Smooth muscle cell (in vitro differentiated cells): ENCODE measurements around the gene SOX4. TPM values are rescaled to one million over a fixed set of nuclear protein-coding genes. Genes with fewer than 3 reads are reported as not detected.

Experiments
- DNase-seq: peaks from one replicate; lab custom pipeline; 2025; ENCODE audit not compliant: unreplicated experiment; lab: John Stamatoyannopoulos, UW
- H2AFZ ChIP-seq: fragments of 200-600 bp; sonication (generic); 2 replicates; pipeline ENCODE4 v1.6.0; 2016; ENCODE audit warnings: antibody characterized with exemption, low read depth, mild to moderate bottlenecking
- H3F3A ChIP-seq: fragments of 200-600 bp; sonication (generic); 2 replicates; pipeline ENCODE4 v1.6.0; 2017; ENCODE audit warnings: antibody characterized with exemption, low read depth
- H3K27ac ChIP-seq: fragments of 200-600 bp; sonication (generic); 2 replicates; pipeline ENCODE4 v1.5.1; 2016; ENCODE audit warnings: low read depth, mild to moderate bottlenecking
- H3K27me3 ChIP-seq: fragments of 200-600 bp; sonication (generic); 2 replicates; pipeline ENCODE4 v1.6.1; 2016; ENCODE audit warnings: low read depth, mild to moderate bottlenecking
- H3K36me3 ChIP-seq: fragments of 200-600 bp; sonication (generic); 2 replicates; pipeline ENCODE4 v1.5.1; 2016; ENCODE audit warnings: low read depth
- H3K4me1 ChIP-seq: fragments of 200-600 bp; sonication (generic); 2 replicates; pipeline ENCODE4 v1.5.1; 2016; ENCODE audit warnings: low read depth
- H3K4me2 ChIP-seq: fragments of 200-600 bp; sonication (generic); 2 replicates; pipeline ENCODE4 v1.6.0; 2016; ENCODE audit warnings: mild to moderate bottlenecking
- H3K4me3 ChIP-seq: fragments of 200-600 bp; sonication (generic); 2 replicates; pipeline ENCODE4 v1.5.1; 2016; ENCODE audit warnings: mild to moderate bottlenecking
- H3K79me2 ChIP-seq: fragments of 200-600 bp; sonication (generic); 2 replicates; pipeline ENCODE4 v1.6.0; 2016; ENCODE audit warnings: low read depth, mild to moderate bottlenecking
- H3K9ac ChIP-seq: fragments of 200-600 bp; sonication (generic); 2 replicates; pipeline ENCODE4 v1.6.0; 2016; ENCODE audit warnings: low read depth
- H3K9me3 ChIP-seq: fragments of 200-600 bp; sonication (generic); replicated peaks from 2 replicates; pipeline ENCODE4 v1.5.1; 2016; ENCODE audit warnings: low read depth
- H4K20me1 ChIP-seq: fragments of 200-600 bp; sonication (generic); 2 replicates; pipeline ENCODE4 v1.6.0; 2016; ENCODE audit warnings: low read depth
- WGBS: methylation state at CpG from one replicate; pipeline ENCODE4 v1.1.7; 2016; ENCODE audit warnings: low lambda C conversion rate; 5-methylcytosine and 5-hydroxymethylcytosine counted together
- polyA plus RNA-seq: library from polyadenylated mRNA; unstranded; fragments of >200 nt; fragmentation: Nextera tagmentation; extraction: Ambion mirVana; gene quantifications from 2 replicates; pipeline ENCODE4 v1.2.1, GENCODE V29; 2016
- total RNA-seq: library from RNA; depleted of rRNA; stranded (reverse); fragments of >200 nt; gene quantifications from 2 replicates; pipeline ENCODE4 v1.2.3, GENCODE V29; 2014
- TF ChIP-seq, protein P1 (sequence below): fragments of 200-600 bp; sonication (generic); IDR thresholded peaks from 2 replicates; pipeline ENCODE4 v1.5.1; 2017; ENCODE audit warnings: borderline replicate concordance, mild to moderate bottlenecking, antibody characterized with exemption; ENCODE audit not compliant: insufficient read depth, poor library complexity, severe bottlenecking

The SOX4 gene
- total and polyA plus RNA-seq, 2 experiments from 2014 or later: 91.9 to 109 TPM

DNA sequence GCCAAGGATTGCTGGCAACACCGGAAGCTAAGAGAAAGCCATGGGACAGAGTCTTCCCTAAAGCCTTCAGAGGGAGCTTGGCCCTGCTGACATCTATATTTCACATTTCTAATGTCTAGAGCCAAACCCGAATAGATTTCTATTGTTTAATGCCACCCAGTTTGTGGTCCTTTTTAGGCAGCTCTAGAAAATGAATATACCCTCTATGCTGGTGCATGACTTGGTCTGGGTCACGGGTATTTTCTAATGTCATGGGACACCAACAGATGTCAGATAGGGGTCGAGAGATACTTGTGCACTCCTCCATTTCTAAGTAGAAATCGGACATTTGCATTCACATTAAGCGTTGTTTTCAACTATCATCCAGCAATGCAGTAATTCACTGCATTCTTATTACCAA lies 37.0 kb upstream of the SOX4 start:
- H4K20me1 ChIP-seq: no peaks in the 10 kb centered on the region
- no peak overlapping the region for H3K4me3 ChIP-seq
- H3K27ac ChIP-seq: no peak overlapping the region
- TF ChIP-seq, protein P1, sequence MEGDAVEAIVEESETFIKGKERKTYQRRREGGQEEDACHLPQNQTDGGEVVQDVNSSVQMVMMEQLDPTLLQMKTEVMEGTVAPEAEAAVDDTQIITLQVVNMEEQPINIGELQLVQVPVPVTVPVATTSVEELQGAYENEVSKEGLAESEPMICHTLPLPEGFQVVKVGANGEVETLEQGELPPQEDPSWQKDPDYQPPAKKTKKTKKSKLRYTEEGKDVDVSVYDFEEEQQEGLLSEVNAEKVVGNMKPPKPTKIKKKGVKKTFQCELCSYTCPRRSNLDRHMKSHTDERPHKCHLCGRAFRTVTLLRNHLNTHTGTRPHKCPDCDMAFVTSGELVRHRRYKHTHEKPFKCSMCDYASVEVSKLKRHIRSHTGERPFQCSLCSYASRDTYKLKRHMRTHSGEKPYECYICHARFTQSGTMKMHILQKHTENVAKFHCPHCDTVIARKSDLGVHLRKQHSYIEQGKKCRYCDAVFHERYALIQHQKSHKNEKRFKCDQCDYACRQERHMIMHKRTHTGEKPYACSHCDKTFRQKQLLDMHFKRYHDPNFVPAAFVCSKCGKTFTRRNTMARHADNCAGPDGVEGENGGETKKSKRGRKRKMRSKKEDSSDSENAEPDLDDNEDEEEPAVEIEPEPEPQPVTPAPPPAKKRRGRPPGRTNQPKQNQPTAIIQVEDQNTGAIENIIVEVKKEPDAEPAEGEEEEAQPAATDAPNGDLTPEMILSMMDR: no peak
- no peak overlapping the region for H2AFZ ChIP-seq
- no peak for DNase-seq
- 95% methylated on average over 6 of the region's 6 CpGs for WGBS
- H3K4me2 ChIP-seq: no peak overlapping the region
- H3K27me3 ChIP-seq: no peaks in the 10 kb centered on the region
- H3K9me3 ChIP-seq: no peaks in the 10 kb centered on the region
- no peak overlapping the region for H3K9ac ChIP-seq
- no peaks in the 10 kb centered on the region for H3K4me1 ChIP-seq
- H3F3A ChIP-seq: no peaks in the 10 kb centered on the region
- H3K36me3 ChIP-seq: no peaks in the 10 kb centered on the region
- no peaks in the 10 kb centered on the region for H3K79me2 ChIP-seq

DNA sequence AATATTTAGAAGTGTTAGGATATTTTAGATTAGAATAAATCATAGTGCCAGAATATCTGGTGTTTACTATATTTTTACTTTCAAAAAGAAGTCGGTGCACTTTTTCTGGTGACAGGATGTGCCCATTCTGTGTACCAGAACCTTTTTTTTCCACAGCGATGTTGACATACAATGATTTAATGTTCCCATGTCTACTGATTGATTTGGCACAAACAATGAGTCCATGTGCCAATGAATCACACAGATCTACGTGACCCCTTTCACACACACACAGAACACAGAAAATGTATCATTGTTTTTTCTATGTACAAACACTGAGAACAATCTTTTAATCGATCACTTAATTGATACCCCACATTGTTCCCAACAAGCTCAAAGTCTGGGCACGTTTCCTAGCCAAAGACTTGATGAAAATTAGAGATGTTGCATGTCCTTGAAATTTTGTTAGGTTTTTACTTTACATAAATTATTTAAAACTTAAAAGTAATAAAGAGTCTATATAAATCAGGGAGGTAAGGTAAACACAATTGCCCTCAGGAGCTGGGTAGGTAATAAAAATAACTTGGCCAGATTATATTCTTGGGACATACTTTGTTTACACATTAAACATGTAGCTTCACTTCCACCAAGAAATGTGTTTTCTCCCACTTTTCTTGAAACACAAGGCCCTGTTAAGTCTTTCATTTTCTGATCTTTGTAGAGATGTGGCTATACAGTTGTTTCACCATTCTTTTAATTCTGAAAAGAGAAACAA lies 36.4 kb upstream of the SOX4 start:
- H3K27me3 ChIP-seq: no peaks in the 10 kb centered on the region
- TF ChIP-seq, protein P1: no peak
- H3K36me3 ChIP-seq: no peaks in the 10 kb centered on the region
- 95% methylated on average over 5 of the region's 5 CpGs for WGBS
- no peaks in the 10 kb centered on the region for H4K20me1 ChIP-seq
- H3K9ac ChIP-seq: no peak overlapping the region
- DNase-seq: no peak
- no peaks in the 10 kb centered on the region for H3K9me3 ChIP-seq
- H3F3A ChIP-seq: no peaks in the 10 kb centered on the region
- H3K4me3 ChIP-seq: no peak overlapping the region
- no peak overlapping the region for H3K4me2 ChIP-seq
- no peaks in the 10 kb centered on the region for H3K4me1 ChIP-seq
- H3K27ac ChIP-seq: no peak overlapping the region
- no peak overlapping the region for H2AFZ ChIP-seq
- H3K79me2 ChIP-seq: no peaks in the 10 kb centered on the region

DNA sequence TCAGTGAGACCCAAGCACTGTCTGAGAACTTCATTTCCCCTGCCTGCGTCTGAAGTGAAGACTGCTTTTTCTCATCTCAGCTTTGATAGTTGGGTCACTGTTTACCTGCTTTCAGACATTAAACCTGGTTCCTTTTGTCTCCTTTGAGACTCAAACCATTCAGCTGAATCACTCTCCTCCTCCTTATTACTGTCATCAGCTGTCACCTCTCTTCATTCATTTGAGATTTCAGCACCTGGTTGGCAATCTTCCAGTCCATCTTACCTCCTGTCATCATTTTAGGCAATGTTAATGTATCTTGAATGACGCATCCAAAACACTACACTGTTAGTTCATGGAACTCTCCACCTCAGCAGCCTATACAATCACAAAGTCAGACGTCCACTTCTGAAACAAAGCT lies 34.3 kb upstream of the SOX4 start:
- 86% methylated on average over 3 of the region's 3 CpGs for WGBS

More for the DNA sequence above, 34.3 kb upstream of the SOX4 start:
- no peaks in the 10 kb centered on the region for H3K36me3 ChIP-seq
- H2AFZ ChIP-seq: no peak overlapping the region
- no peak overlapping the region for H3K4me3 ChIP-seq
- H3K4me2 ChIP-seq: no peak overlapping the region
- H3K27me3 ChIP-seq: no peaks in the 10 kb centered on the region
- no peak overlapping the region for H3K27ac ChIP-seq
- H4K20me1 ChIP-seq: no peaks in the 10 kb centered on the region
- H3K4me1 ChIP-seq: no peaks in the 10 kb centered on the region
- TF ChIP-seq, protein P1: no peak
- DNase-seq: no peak
- H3K9me3 ChIP-seq: no peaks in the 10 kb centered on the region
- H3K9ac ChIP-seq: no peak overlapping the region
- no peaks in the 10 kb centered on the region for H3F3A ChIP-seq
- H3K79me2 ChIP-seq: no peaks in the 10 kb centered on the region
